ENCODE data around the gene ZNF689.

ZNF689 gene

GRCh38 chr16:30565984-30566383, 44.2 kb downstream of the ZNF689 start:
- no peaks in the 10 kb centered on the region for H3K27me3 Mint-ChIP-seq
- H3K36me3 Mint-ChIP-seq = no peaks in the 10 kb centered on the region
- H3K4me1 Mint-ChIP-seq = peaks cover 38% of the 10 kb centered on the region
- peak overlapping the region; percentile 33 for H3K27ac Mint-ChIP-seq
- H3K9me3 Mint-ChIP-seq = no peaks in the 10 kb centered on the region
- no peak overlapping the region for H3K4me3 Mint-ChIP-seq

DNA sequence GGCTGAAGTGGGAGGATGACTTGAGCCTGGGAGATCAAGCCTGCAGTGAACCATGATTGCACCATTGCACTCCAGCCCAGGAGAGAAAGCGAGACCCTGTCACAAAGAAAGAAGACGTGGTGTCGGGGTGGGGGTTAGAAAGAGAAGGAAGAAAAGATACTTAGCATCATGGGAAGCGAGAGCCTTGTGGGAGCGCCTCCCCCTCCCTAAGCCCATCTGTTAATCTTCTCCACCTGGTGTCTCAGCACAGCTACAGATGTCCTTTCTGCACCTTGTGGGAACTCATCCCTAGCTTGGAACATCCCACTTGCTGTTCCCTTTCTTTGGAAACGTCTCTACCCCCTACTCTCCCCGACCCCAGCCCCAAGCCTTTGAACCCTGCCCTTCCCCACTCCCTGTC, 44.7 kb downstream of the ZNF689 start:
- H3K27me3 Mint-ChIP-seq = no peaks in the 10 kb centered on the region
- no peaks in the 10 kb centered on the region for H3K9me3 Mint-ChIP-seq
- no peak overlapping the region for H3K4me3 Mint-ChIP-seq
- no peak overlapping the region for H3K27ac Mint-ChIP-seq
- H3K36me3 Mint-ChIP-seq = no peaks in the 10 kb centered on the region
- peaks cover 37% of the 10 kb centered on the region for H3K4me1 Mint-ChIP-seq

GRCh38 chr16:30562021-30562420, 48.2 kb downstream of the ZNF689 start:
- Mint-ChIP-seq H3K27me3 (no peaks in the 10 kb centered on the region), H3K36me3 (no peaks in the 10 kb centered on the region), H3K27ac (no peak overlapping the region), H3K4me3 (peak overlapping the region; percentile 85), H3K4me1 (peaks cover 31% of the 10 kb centered on the region), H3K9me3 (no peaks in the 10 kb centered on the region)

- H3K27me3 Mint-ChIP-seq = no peaks in the 10 kb centered on the region
- peaks cover 29% of the 10 kb centered on the region for H3K4me1 Mint-ChIP-seq
- H3K27ac Mint-ChIP-seq = peak overlapping the region; percentile 84
- H3K4me3 Mint-ChIP-seq = peak overlapping the region; percentile 85
- H3K36me3 Mint-ChIP-seq = no peaks in the 10 kb centered on the region
- no peaks in the 10 kb centered on the region for H3K9me3 Mint-ChIP-seq
These were observed 48.9 kb downstream of the ZNF689 start for GRCh38 chr16:30561089-30561816.

DNA sequence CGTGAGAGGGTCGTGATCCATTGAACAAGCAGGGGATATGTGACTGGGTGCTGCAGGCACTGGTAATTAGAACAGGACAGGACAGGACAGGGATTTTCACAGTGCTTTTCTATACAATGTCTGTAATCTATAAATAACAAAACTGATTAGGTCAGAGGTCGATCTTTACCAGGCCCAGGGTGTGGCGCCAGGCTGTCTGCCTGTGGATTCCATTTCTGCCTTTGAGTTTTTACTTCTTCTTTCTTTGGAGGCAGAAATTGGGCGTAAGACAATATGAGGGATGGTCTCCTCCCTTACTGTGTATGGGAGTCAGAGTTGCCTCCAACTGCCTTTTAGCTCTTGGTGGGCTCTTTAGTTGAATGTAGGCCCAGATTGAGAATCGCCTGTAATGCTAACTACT, 50.5 kb downstream of the ZNF689 start:
- no peaks in the 10 kb centered on the region for H3K9me3 Mint-ChIP-seq
- no peak overlapping the region for H3K4me3 Mint-ChIP-seq
- H3K36me3 Mint-ChIP-seq = no peaks in the 10 kb centered on the region
- H3K27ac Mint-ChIP-seq = peak overlapping the region; percentile 81
- peaks cover 33% of the 10 kb centered on the region for H3K4me1 Mint-ChIP-seq
- no peaks in the 10 kb centered on the region for H3K27me3 Mint-ChIP-seq

GRCh38 chr16:30558789-30559377, 51.3 kb downstream of the ZNF689 start:
- H3K4me1 Mint-ChIP-seq = peaks cover 39% of the 10 kb centered on the region
- H3K9me3 Mint-ChIP-seq = no peaks in the 10 kb centered on the region
- H3K4me3 Mint-ChIP-seq = peak overlapping the region; percentile 91
- H3K36me3 Mint-ChIP-seq = no peaks in the 10 kb centered on the region
- no peaks in the 10 kb centered on the region for H3K27me3 Mint-ChIP-seq
- H3K27ac Mint-ChIP-seq = peak overlapping the region; percentile 87

- H3K4me1 Mint-ChIP-seq = peaks cover 46% of the 10 kb centered on the region
These were observed 52.0 kb downstream of the ZNF689 start, which contains the start of gene ZNF764 for GRCh38 chr16:30557957-30558788. TSS of gene ZNF764 (minus strand) at chr16:30558374. CDS start at chr16:30558182, 192 bp downstream.

DNA sequence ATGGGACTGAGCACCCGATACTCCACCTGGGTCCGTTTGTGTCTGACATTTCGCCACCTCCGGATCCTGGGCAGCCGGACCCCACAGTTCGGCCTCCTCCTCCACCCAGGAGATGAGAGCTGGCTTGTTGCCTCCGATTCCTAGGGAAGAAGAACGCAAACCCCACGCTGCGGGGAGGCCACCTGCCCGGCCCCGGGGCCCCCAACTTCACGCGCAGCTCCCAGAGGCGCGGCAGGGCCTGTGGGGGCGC, 52.6 kb downstream of the ZNF689 start:
- Mint-ChIP-seq H3K27me3 (no peaks in the 10 kb centered on the region), H3K27ac (peak overlapping the region; percentile 94), H3K4me3 (peak overlapping the region; percentile 91), H3K9me3 (no peaks in the 10 kb centered on the region), H3K4me1 (peaks cover 51% of the 10 kb centered on the region), H3K36me3 (peaks cover 4% of the 10 kb centered on the region)

More at GRCh38 chr16:30557957-30558788, 52.0 kb downstream of the ZNF689 start, which contains the start of gene ZNF764:
- Mint-ChIP-seq H3K27me3 (no peaks in the 10 kb centered on the region), H3K9me3 (no peaks in the 10 kb centered on the region), H3K27ac (peak within 1 kb of the TSS; percentile 94), H3K4me3 (peak within 1 kb of the TSS; percentile 91), H3K36me3 (peaks cover 4% of the 10 kb centered on the region)

GRCh38 chr16:30556125-30556473, 54.1 kb downstream of the ZNF689 start:
- H3K36me3 Mint-ChIP-seq = peaks cover 4% of the 10 kb centered on the region
- H3K4me1 Mint-ChIP-seq = peaks cover 57% of the 10 kb centered on the region
- no peaks in the 10 kb centered on the region for H3K27me3 Mint-ChIP-seq
- H3K9me3 Mint-ChIP-seq = no peaks in the 10 kb centered on the region
- peak overlapping the region; percentile 94 for H3K27ac Mint-ChIP-seq
- H3K4me3 Mint-ChIP-seq = peak overlapping the region; percentile 91

GRCh38 chr16:30555315-30556124, 54.7 kb downstream of the ZNF689 start:
- Mint-ChIP-seq H3K27ac (peak overlapping the region; percentile 94), H3K4me3 (peak overlapping the region; percentile 91)

DNA sequence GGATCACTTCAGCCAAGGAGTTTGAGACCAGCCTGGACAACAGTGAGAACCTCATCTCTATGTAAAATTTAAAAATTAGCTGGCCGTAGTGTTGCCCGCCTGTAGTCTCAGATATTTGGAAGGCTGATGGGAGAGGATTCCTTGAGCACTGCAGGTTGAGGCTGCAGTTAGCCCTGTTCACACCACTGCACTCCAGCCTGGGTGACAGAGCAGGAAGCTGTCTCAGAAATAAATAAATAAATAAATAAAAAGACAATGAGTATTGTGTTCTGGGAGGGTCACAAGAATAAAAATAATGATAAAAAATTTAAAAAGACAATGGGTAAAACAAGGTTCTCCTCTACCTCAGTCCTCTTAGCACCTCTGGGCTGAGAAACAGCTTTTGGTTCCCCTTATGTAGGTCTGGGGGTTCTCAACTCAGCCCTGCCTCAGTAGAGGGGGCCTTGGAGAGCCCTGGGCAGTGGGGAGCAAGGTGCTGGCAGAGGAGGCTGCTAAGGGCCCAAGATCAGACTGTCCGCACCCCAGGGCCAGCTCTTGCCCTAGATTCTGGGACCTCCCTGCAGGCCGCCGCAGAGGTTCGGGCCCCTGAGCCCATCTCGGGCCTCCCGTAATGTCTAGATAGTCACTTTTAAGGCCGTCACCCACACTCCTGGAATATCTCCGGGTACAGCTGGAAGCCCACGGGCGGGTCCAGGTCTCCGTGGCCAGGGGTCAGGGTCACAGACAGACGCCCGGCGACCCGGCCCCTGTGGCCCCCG, 55.5 kb downstream of the ZNF689 start:
- Mint-ChIP-seq H3K27ac (peak overlapping the region; percentile 46), H3K4me1 (peaks cover 56% of the 10 kb centered on the region), H3K9me3 (no peaks in the 10 kb centered on the region), H3K4me3 (no peak overlapping the region), H3K27me3 (no peaks in the 10 kb centered on the region), H3K36me3 (peaks cover 4% of the 10 kb centered on the region)

More at GRCh38 chr16:30555315-30556124, 54.7 kb downstream of the ZNF689 start:
- Mint-ChIP-seq H3K27me3 (no peaks in the 10 kb centered on the region), H3K4me1 (peaks cover 57% of the 10 kb centered on the region), H3K9me3 (no peaks in the 10 kb centered on the region), H3K36me3 (peaks cover 4% of the 10 kb centered on the region)

GRCh38 chr16:30553393-30553899, 56.7 kb downstream of the ZNF689 start:
- H3K9me3 Mint-ChIP-seq = no peaks in the 10 kb centered on the region
- peak overlapping the region; percentile 27 for H3K4me3 Mint-ChIP-seq
- H3K27ac Mint-ChIP-seq = peak overlapping the region; percentile 81
- H3K36me3 Mint-ChIP-seq = peaks cover 4% of the 10 kb centered on the region
- no peaks in the 10 kb centered on the region for H3K27me3 Mint-ChIP-seq
- H3K4me1 Mint-ChIP-seq = peaks cover 56% of the 10 kb centered on the region

DNA sequence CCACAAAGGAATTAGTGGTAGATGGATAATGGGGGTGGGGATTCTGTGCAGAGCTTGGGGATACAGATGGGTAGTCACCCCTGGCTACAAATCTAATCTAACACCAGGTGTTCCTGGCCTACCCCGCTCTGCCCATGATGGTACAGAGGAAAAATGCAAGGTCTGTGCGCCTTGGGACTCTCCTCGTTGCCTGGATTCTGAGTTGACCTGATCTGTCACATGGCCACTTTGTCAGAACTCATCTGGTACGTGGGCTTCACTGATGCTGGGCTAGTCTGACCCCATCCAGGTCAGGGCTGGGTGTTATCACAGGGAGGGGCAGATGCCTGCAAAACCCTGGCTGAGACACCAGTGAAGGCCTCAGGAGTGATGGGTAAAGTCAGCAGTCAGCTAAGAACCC, 57.2 kb downstream of the ZNF689 start:
- Mint-ChIP-seq H3K36me3 (peaks cover 4% of the 10 kb centered on the region), H3K9me3 (no peaks in the 10 kb centered on the region), H3K27me3 (no peaks in the 10 kb centered on the region), H3K4me3 (peak overlapping the region; percentile 36), H3K27ac (peak overlapping the region; percentile 81), H3K4me1 (peaks cover 59% of the 10 kb centered on the region)
